HG03066 (cell line): ENCODE results near the gene TP53RK.
A peak's percentile ranks its signal among the peaks of the same experiment; 100 is the strongest.

Experiments used
- ATAC-seq: cut with Tn5 transposase; IDR thresholded peaks from one replicate; pipeline ENCODE4 v1.9.1; 2021; ENCODE audit warnings: low read depth; ENCODE audit not compliant: unreplicated experiment

The TP53RK gene

DNA sequence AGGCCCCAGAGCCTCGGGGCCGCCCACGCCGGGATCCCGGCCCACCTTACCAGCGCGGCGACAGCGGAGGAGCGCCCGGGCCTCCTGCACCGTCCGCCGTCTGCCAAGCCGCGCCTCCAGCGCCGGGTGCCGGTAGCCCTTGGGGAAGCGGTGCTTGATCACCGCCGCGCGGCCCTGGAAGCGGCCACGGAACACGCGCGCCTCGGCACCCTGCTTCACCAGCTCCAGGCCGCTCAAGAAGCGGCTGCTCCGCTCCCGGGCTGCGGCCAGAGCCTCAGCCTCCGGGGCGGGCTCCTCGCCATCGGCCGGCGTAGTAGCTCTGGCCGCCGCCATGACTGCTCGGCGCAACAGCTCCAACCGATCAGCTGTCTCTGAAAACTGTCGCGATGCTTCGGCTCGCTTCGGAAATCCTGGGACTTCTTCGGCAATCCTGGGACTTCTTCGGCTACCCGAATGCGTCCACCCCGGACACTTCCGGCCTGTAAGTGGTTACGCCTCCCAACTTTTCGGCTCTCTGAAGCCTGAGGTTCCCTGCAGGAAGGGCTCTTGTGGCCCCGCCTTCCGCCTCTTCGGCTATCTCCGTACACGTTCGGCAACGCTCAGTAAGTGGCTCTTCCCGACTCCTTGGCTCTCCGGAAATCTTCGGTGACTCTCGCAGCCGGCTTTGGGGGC is at the start of gene TP53RK:
Gene TP53RK (minus strand): TSS at position 363 of the 672 bp plus-strand sequence. CDS start 30 bp downstream, at position 333.
- peak; percentile 94 for ATAC-seq

DNA sequence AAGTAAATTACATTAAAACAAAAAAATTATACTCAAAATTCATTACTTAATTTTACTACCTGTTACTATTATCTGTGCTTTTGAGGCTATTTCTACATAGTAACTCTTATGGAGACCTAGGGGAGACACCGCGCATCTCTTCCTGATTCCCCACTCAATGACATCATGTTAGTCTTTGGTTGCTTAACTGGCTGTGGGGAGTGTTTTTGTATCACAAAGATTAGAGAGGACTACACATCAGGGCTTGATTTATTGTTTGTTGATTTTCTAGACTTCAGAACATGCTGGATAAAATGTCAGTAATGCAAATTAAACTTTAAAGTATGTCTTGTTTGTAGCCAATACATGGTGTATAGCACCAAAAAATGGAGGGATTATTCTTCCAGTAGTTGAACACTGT is 46.2 kb upstream of the TP53RK start:
- no peak for ATAC-seq

DNA sequence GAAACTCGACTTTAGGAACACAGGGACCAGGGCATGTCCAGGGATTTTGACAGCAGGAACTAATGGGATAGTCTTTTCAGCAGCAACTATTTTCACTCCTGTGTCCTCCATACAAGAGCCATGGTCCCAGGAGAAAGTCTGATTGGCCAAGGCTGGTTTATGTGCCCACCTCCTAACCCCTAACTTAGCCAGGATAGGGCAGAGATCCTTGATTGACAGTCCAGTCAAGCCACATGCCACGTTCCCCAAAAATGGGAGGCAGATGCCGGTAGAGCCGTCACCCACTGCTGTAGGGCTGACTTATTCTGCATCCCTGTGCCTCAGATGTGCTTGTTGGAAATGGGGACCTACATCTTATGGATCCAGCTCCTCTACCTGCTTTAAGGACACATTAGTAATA is 42.5 kb upstream of the TP53RK start:
- ATAC-seq: no peak

DNA sequence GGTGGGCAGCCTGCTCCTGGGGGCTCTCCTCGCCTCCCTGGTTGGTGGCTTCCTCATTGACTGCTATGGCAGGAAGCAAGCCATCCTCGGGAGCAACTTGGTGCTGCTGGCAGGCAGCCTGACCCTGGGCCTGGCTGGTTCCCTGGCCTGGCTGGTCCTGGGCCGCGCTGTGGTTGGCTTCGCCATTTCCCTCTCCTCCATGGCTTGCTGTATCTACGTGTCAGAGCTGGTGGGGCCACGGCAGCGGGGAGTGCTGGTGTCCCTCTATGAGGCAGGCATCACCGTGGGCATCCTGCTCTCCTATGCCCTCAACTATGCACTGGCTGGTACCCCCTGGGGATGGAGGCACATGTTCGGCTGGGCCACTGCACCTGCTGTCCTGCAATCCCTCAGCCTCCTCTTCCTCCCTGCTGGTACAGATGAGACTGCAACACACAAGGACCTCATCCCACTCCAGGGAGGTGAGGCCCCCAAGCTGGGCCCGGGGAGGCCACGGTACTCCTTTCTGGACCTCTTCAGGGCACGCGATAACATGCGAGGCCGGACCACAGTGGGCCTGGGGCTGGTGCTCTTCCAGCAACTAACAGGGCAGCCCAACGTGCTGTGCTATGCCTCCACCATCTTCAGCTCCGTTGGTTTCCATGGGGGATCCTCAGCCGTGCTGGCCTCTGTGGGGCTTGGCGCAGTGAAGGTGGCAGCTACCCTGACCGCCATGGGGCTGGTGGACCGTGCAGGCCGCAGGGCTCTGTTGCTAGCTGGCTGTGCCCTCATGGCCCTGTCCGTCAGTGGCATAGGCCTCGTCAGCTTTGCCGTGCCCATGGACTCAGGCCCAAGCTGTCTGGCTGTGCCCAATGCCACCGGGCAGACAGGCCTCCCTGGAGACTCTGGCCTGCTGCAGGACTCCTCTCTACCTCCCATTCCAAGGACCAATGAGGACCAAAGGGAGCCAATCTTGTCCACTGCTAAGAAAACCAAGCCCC is 36.2 kb upstream of the TP53RK start:
- no peak for ATAC-seq

DNA sequence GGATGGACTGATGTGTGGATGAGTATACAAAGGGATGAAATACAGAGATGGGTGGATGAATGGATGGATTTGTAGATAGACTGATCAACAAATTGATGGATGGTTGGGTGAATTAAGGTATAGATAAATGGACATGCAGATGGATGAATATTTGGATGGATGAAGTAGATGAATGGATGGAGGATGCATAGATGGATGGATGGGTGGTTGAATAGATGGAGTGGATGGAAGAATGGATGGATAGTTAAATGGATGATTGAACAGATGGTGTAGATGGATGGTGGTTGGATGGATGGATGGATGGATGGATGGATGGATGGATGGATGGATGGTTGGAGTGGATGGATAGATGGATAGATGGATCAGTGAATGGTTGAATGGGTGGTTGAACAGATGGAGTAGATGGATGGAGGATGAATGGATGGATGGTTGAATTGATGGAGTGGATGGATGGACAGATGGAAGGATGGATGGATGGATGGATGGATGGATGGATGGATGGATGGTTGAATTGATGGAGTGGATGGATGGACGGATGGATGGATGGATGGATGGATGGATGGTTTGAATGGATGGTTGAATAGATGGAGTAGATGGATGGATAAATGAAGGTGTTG is 35.2 kb upstream of the TP53RK start:
- ATAC-seq: no peak

DNA sequence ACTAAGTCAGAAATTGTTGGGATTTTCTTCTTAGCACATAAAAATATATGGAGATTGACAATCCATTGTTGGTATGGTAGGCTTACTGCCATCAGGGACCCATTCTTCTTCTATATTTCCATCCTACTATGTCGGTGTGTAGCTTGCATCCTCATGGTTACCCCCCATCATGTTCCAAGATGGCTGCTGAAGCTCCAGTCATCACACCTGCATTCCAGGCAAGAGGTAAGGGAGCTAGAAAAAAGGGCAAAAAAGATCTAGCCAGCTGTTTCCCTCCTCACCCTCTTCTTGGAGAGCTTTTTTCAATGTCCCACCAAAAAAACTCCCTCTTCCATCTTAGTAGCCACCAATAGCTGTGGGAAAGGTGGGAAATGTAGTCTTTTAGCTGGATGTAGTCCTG is 33.8 kb upstream of the TP53RK start:
- no peak for ATAC-seq

DNA sequence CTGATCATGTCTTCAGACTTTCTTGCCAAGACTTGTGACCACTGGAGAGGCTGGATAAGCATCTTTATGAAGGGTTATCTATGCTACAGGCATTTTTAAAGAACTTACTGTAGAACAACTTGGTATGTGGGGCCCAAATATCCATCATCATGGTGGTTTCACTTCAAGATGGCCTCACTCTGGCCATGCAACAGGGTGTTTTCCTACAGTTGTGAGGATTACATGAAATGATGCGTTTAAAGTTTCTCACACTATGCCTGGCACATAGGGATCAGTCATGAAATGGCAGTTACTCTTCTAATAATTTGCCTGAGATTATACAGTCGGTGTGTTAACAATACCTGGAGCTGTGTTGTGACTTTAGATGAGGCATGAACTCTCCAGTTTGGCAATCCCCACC is 33.2 kb upstream of the TP53RK start:
- no peak for ATAC-seq

DNA sequence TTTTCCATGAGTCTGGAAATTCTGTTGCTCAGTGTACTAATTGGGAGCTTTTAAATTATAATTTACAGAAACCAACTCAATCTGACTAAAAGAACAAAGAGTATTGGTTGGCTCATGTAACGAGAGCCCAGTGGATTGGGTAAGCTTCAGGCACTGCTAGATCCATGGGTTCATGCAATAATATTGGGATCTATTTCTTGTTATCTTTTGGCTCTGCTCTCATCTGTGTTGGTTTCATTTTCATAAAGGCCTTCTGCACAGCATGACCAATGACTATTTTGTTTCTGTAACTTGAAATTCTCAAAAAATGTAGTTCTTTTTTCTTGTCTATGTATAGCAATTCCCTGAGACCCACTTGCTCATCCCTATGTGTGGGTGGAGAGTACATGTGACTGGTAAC is 32.2 kb upstream of the TP53RK start:
- ATAC-seq: no peak

DNA sequence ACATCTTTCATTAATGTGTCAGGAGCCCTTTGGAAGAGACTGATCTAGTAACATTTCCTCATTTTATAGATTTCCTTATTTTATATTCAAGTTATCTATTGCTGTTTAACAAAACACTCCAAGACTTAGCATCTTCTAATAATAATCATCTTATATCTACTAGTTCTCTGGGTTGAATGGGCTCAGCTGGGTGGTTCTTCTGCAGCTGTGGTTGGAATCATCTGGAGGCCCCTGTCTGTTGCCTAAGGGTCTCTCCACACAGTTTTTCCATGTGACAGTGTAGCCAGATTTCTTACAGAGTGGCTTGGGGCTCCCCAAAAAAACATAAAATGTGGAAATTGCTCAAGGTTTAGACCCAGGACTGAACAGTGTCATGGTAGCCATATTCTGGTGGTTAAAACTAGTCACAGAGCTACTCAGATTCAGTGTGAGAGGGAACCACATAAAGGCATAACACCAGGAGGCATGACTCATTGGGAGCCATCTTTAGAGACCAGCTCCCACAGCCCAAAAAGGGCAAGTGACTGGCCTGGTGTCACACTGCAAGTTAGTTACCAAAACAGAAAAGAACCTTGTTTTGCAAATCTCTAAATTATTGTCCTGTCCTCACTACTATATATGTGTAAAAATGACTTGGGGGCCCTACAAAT is 31.7 kb upstream of the TP53RK start:
- no peak for ATAC-seq

DNA sequence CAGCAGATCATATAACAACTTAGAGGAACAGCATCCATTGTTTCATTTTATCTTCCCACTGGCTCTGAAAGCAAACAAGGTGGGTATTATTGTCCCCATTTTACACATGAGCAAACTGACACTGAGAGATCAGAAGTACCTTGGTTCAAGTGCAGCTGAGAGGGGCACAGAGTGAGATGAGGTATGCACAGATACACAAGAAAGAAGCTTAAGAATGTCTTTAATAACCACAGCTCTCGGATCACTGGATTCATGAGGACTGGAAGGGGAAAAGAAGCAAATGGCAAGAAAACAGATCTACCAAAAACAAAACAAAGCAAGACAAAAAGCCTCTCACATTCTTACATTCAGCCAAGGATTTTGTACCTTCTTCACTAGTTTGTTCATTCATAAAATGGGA is 30.8 kb upstream of the TP53RK start:
- ATAC-seq: no peak

DNA sequence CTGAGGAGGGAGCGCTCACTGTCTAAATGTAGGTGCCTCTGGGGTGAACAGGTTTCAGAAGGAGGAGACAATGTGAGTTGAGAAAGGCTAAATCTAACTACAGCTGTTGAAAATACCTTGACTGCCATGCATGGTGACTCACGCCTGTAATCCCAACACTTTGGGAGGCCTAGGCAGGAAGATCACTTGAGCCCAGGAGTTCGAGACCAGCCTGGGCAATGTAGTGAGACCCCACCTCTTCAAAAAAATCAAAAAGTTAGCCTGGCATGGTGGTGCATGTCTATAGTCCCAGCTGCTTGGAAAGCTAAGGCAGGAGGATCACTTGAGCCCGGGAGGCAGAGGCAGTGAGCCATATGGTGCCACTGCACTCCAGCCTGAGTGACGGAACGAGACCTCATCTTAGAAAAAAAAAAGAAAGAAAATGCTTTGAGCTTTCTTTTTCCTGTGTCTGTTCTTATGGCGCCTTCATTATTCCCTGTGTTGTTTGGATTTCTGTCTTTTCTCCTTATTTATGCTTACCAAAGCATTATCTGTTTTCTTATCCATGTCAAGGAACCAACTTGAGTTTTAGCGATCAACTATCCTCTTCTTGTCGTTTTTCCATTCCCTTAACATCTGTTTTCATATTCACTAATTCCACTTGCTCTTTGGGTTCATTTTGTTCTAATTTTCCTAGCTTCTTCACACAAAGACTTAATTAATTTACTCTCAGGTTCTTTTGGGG is 28.7 kb upstream of the TP53RK start:
- no peak for ATAC-seq

DNA sequence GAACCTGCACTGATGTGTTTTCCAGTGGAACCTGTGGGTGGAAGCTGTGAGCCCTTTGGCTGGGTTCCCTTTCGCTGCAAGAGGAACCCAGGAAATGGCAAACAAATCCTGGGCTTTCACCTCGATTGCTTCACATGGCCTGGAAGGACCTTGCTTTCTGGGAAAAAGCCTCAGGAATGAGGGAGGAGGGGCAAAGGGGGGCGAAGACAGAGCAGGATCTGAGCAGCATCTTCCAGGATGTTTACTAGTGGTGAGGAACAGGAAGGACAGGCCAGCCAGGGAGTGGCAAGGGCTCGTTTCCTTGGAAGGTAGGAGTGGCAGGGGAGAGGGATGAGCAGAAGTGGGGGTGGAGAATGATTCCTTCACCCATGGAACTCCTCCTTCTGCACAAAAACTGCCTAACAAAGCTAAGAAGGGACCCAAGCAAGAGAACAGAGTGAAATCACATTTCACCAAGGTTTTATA is 26.1 kb upstream of the TP53RK start:
- ATAC-seq: no peak

DNA sequence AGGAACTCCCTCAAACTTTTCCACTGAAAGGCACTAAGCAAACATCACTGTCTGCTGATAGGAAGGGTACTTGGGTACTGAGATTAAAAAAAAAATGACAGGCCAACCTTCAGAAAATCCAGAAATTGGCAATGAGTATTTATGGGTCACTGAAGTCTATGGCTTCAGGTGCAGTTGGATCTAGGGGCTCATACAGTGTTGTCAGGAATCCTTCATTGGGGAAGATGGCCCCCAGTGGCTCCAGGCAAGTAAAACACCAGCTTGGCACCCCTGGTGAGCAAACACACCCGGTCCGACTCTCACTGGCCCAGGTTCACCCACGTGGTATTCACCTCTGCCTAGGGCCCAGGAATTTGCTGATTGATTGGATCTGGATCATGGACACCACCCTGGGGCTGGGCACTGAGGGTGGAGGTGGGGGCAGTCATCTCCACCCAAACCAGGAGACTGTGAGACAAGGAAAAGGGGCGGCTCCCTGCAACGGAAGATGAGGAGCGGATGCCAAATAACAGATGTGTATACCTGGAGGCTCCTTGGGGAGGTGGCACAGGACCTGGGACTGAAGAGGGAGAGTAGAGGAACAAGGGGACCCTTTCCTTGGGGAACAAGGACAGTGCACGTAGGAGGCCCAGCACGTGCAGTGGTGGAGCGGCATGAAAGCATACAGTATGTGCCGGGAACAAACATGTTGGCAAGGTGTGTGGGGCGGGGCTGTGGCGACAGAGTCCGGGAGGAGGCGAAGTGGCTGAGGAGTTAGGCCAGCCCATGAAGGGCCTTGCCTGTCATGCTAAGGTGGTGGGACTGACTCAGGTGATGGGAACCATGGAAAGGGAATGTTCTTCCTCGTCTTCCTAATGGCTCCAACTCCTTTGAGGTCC is 25.0 kb upstream of the TP53RK start:
- no peak for ATAC-seq

DNA sequence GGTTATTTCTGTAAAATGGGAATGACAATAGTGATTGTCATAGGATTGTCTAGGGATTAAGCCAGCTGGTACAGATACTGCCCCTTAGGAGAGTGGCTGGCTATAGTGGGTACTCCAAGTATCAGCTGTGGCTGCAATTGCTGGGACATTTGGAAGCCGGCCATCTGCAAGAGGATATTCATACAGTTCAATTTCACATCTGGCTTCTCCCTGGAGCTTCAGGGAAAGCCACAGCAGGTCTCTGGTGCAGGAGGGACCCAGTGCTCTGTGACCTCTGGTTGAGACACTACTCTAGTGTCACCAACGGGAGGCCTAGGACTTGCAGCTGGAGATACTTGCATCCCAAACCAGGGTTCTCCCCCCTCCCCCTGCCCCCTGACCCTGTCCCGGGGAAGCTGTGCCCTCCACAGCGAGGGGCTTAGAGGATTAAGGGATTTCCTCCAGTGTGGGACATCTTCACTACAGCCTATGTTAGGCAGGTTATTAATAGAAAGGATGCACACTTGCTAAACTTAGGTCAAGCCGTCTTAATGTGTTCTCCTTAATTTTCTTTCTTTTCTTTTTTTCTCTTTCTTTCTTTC is 22.9 kb upstream of the TP53RK start:
- ATAC-seq: no peak

DNA sequence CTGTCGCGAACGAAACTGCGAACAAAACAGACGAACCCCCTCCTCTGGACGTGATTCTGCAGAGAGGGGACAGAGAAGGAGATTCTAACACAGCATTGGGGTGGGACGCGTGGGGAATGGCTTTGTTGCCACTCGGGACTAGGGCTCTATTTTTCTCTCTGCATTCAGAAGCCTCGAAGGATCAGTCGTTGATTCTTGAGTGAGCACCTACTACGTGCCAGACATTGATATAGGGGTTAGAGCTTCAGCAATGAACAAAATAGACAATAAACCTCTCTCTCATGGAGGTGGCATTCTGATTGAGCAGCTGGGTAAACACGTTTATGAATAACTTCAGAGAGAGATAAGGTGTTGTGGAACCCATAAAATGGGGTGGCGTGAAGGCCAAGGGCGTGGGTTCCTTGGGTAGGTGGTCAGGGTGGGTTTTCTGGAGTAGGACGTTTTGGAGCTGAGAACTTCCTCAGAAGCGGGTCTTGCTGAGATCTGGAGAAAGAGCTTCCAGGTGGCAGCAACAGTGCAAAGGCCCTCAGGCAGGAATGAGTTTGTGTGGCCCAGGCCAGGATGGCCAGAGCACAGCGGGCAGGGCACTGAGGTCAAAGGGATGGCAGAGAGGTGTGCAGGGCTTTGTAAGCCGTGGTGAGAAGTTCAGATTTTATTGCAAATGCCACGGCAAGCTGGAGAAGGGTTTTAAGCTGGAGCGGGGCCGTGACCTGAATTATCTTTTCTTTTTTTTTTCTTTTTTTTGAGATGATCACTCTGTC is 21.1 kb upstream of the TP53RK start:
- ATAC-seq: no peak

DNA sequence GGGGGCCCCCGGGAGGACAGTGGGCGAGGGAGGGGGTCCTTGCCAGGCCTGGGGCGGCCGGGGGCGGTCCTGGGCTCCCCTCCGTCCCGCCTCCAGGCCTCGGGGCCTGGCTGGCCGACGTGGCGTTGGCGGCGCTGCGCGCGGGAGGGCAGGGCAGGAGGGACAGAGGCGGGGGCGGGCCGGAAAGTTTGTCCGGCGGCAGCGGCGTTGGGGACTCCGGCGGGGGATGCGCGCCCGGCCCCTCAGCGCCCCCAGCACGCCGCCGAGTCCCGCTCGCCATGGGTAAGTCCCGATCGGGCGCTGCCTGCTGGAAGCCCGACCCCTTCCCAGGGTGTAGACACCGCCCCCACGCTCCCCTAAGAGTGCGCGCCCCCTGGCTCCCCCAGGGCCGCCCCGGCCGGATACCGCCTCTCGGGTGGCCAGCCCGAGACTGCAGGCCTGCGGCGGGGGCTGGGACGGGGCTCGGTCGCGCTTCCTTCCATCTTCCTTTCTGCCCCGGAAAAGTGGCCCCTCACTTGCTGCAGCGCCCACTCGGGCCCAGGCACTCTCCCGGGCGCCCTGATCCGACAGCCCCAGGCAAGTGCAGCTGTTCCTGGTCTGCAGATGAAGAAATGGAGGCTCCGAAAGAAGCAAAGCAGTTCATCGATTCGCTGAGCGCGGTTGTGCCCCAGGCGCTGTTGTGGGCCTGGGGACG is 20.4 kb upstream of the TP53RK start, which contains the start of gene SLC2A10:
Gene SLC2A10 (plus strand): TSS at position 191 of the 694 bp plus-strand sequence. CDS start 88 bp downstream, at position 279.
- no peak for ATAC-seq

DNA sequence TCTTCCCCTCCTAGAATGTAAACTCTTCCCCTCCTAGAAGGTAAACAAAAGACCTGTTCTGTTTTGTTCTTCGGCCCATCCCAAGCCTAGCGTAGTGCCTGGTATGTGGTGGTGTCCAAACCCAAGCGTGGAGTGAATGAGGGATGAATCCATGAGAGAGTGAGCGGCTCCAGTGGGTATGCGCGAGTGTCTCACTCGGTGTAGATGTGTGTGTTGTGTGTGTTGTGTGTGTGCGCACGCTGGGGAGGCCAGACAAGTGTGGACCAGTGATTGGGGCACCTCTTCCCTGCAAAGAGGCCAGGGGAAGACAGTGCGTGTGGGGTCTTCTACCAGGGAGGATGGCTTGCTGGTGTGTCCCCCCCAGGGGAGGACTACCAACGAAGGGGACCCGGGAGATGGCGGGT is 19.8 kb upstream of the TP53RK start:
- ATAC-seq: no peak
